Measurements from ENCODE around the gene ALOX15B.
"Not testable (repeated sequence)": the region's sequence is repeated elsewhere in the genome, so short reads cannot be mapped to it uniquely, and the experiment has no call there.

The ALOX15B gene

GRCh38 chr17:8041249-8041928, 2.5 kb downstream of the ALOX15B start:
- DNase-seq (ENCODE audit: low spot score) = peak; percentile 36

- no peak for DNase-seq (ENCODE audit: low spot score)
These were observed 3.1 kb downstream of the ALOX15B start for GRCh38 chr17:8041979-8042378.

GRCh38 chr17:8044819-8045810, 6.3 kb downstream of the ALOX15B start:
- DNase-seq (ENCODE audit: low spot score) = no peak

GRCh38 chr17:8046306-8046928, 7.6 kb downstream of the ALOX15B start:
- DNase-seq (ENCODE audit: low spot score) = no peak

- no peak for DNase-seq (ENCODE audit: low spot score)
These were observed 8.3 kb downstream of the ALOX15B start for GRCh38 chr17:8046929-8047768.

- DNase-seq (ENCODE audit: low spot score) = no peak
These were observed 8.9 kb downstream of the ALOX15B start for GRCh38 chr17:8047769-8048110.

- DNase-seq (ENCODE audit: low spot score) = no peak
These were observed 9.4 kb downstream of the ALOX15B start for GRCh38 chr17:8048236-8048635.

GRCh38 chr17:8048736-8049135, 9.9 kb downstream of the ALOX15B start:
- DNase-seq (ENCODE audit: low spot score) = no peak

- no peak for DNase-seq (ENCODE audit: low spot score)
These were observed 13.0 kb downstream of the ALOX15B start for GRCh38 chr17:8051831-8052230.

GRCh38 chr17:8052256-8053252, 13.7 kb downstream of the ALOX15B start:
- no peak for DNase-seq (ENCODE audit: low spot score)

- DNase-seq (ENCODE audit: low spot score) = no peak
These were observed 14.7 kb downstream of the ALOX15B start for GRCh38 chr17:8053600-8053999.

- DNase-seq (ENCODE audit: low spot score) = no peak
These were observed 17.0 kb downstream of the ALOX15B start for GRCh38 chr17:8055851-8056231.

- peak; percentile 15 for DNase-seq (ENCODE audit: low spot score)
These were observed 17.5 kb downstream of the ALOX15B start for GRCh38 chr17:8056232-8056975.

- no peak for DNase-seq (ENCODE audit: low spot score)
These were observed 18.2 kb downstream of the ALOX15B start for GRCh38 chr17:8056976-8057625.

- DNase-seq (ENCODE audit: low spot score) = peak; percentile 79
These were observed 18.8 kb downstream of the ALOX15B start for GRCh38 chr17:8057691-8058114.

- no peak for DNase-seq (ENCODE audit: low spot score)
These were observed 20.3 kb downstream of the ALOX15B start for GRCh38 chr17:8059131-8059530.

- peak; percentile 86 for DNase-seq (ENCODE audit: low spot score)
These were observed 21.4 kb downstream of the ALOX15B start for GRCh38 chr17:8060274-8060673.

GRCh38 chr17:8061851-8062250, 23.0 kb downstream of the ALOX15B start:
- DNase-seq (ENCODE audit: low spot score) = not testable (repeated sequence)

- no peak for DNase-seq (ENCODE audit: low spot score)
These were observed 23.6 kb downstream of the ALOX15B start for GRCh38 chr17:8062435-8062806.
